Measurements from ENCODE around the gene LAS1L.

LAS1L gene

GRCh38 chrX:65534450-65535292 is at the start of gene LAS1L:
Gene LAS1L, minus strand, starts transcription at chrX:65534787. Its CDS starts 72 bp downstream, at chrX:65534715.
- H3K4me3 ChIP-seq (ENCODE audit: low read depth, low read length), result peak within 1 kb of the TSS; percentile 82
- TF ChIP-seq CTCF (IDR thresholded peaks at IDR 0.05; ENCODE audit: low read depth, low read length), result no peak

GRCh38 chrX:65582450-65583082 is 48.0 kb upstream of the LAS1L start:
- no peak for TF ChIP-seq CTCF (IDR thresholded peaks at IDR 0.05; ENCODE audit: low read depth, low read length)
- H3K4me3 ChIP-seq (ENCODE audit: low read depth, low read length), result no peak overlapping the region

GRCh38 chrX:65581661-65582339 is 47.2 kb upstream of the LAS1L start:
- TF ChIP-seq CTCF (IDR thresholded peaks at IDR 0.05; ENCODE audit: low read depth, low read length), result peak; percentile 65
- no peak overlapping the region for H3K4me3 ChIP-seq (ENCODE audit: low read depth, low read length)

GRCh38 chrX:65578346-65578745 is 43.8 kb upstream of the LAS1L start:
- no peak overlapping the region for H3K4me3 ChIP-seq (ENCODE audit: low read depth, low read length)
- TF ChIP-seq CTCF (IDR thresholded peaks at IDR 0.05; ENCODE audit: low read depth, low read length), result no peak

- H3K4me3 ChIP-seq (ENCODE audit: low read depth, low read length), result no peak overlapping the region
- no peak for TF ChIP-seq CTCF (IDR thresholded peaks at IDR 0.05; ENCODE audit: low read depth, low read length)
These were observed 41.6 kb upstream of the LAS1L start for GRCh38 chrX:65576160-65576559.

- no peak overlapping the region for H3K4me3 ChIP-seq (ENCODE audit: low read depth, low read length)
- TF ChIP-seq CTCF (IDR thresholded peaks at IDR 0.05; ENCODE audit: low read depth, low read length), result no peak
These were observed 40.4 kb upstream of the LAS1L start for GRCh38 chrX:65575022-65575421.
